Erythroblast (primary cell): ENCODE data around the gene COL7A1.

Source experiments
- DNase-seq, 2 experiments: peaks; one replicate each; lab custom pipeline; 2025; lab: John Stamatoyannopoulos, UW
- GATA1 ChIP-seq: IDR thresholded peaks from 2 replicates; pipeline ENCODE4 v1.6.1; 2011; ENCODE audit warnings: low read depth, mild to moderate bottlenecking, control low read depth, low read length, moderate library complexity
- POLR2A ChIP-seq: IDR thresholded peaks from 2 replicates; pipeline ENCODE4 v1.6.1; 2011; ENCODE audit warnings: mild to moderate bottlenecking, low read length

COL7A1 gene

GRCh38 chr3:48600711-48601621 lies 5.8 kb upstream of the COL7A1 start:
- TF ChIP-seq POLR2A (no peak), GATA1 (no peak)
- no peak for DNase-seq

GRCh38 chr3:48599509-48600285 lies 4.6 kb upstream of the COL7A1 start:
- no peak for DNase-seq
- TF ChIP-seq POLR2A (no peak), GATA1 (no peak)

DNA sequence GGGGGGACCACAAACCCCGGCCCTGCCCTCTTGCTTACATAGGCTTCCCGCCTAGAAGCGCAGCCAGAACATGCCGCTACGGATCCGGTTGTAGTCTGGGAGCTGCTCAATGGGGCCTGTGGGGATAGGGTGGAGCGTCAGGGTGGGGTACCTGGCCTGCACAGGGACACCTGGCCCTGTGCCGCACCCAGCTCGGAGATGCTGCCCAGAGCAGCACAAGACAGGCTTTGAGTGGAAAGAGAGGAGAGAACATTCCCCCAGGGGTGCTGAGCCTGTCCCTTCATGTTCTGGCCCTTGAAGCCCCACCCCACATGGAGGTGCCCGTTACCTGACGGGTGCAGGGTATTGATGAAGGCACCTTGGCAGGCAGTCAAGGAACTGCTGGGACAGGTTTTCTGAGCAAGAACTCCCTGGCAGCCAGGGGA lies 4.0 kb upstream of the COL7A1 start:
- TF ChIP-seq POLR2A: no peak
- no peak for TF ChIP-seq GATA1

DNA sequence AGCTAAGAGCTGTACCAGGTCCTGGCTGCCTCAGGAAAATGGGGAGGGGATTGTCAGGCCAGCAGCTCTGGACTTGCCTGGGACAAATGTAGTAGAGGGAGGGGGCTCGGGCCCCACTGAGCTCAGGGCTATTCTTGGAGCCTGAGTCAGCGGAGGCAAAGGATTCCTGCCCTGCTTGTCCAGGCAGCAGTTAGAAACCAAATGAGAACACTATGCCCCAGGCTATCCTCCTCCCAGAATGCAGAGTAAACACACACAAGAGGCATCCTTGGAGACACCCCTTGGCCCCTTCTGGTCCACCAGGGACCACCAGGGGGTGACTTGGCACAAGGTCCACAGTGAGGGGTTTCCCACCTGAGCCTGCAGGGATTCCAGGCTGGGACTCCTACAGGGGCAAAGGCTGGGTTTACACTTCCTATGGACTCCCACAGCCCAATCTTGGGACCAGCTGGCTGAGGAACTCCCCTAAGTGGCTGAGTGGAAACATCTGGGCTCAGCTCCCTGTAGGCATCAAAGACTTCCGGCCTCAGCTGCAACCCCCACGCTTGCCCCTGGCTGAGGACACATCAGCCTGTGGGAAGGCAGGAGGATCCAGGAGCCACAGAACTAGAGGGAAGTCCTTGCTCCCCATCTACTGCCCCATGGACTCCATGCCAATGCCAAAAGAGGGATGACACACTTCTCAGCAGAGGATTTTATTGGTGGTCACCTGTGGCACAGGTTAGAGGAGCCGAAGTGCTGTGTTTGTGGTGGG lies 3.4 kb upstream of the COL7A1 start:
- TF ChIP-seq POLR2A: no peak
- TF ChIP-seq GATA1: no peak
- DNase-seq: no peak

More for the DNA sequence above, 4.0 kb upstream of the COL7A1 start:
- DNase-seq: no peak

DNA sequence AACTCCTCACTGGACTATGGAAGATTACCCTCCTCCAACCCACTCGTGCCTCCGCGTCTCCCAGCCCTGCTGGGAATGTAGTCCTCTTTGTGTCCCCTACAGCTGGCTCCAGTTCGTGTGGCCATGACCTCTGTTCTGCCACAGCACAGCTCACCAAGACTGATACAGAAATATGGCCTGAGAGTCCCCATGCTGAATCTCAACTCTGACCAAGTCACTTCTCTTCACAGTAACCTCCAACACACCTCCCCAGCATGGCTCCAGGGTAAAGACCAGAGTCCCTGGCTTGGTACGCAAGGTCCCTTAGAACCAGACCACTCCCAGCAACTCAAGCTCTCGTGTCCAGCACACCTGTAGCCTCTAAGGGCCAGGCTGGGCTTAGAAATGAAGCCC lies 2.3 kb upstream of the COL7A1 start:
- TF ChIP-seq POLR2A: peak; percentile 25
- TF ChIP-seq GATA1: no peak

DNA sequence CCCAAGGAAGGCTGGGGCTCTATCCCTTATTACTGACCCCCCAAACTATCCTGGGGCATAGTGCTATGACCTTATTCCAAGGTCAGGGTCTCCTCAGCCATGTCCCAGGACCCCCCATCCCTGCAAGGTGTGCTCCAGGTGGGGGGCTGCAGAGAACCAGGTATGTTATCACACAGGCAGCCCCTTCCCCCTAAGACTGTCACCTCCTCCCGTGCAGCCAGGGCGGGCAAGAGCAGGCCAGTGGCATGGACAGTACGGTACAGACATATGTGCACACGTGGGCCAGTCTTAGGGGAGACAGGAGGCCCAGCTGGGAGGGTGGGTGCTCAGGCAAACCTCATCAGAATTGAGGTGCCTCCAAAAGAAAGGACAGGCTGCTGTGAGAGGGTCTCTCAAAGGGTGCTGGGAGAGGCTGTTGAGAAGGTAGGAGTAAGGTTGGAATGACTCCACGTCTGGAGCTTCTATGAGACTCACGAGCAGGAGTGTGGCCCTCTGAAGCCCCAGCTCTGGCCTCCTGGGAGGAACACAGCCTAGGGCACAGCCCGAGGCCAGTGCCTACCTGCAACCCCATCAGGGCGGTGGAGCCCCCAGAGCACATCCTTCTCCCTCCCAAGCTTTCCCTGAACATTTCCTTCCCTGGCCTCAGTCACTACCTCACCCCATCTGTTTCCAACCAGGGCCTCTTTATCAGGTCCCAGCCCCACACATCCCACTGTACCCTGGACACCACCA lies 1.7 kb upstream of the COL7A1 start:
- TF ChIP-seq GATA1: no peak
- no peak for TF ChIP-seq POLR2A

More for the DNA sequence above, 2.3 kb upstream of the COL7A1 start:
- no peak for DNase-seq

DNA sequence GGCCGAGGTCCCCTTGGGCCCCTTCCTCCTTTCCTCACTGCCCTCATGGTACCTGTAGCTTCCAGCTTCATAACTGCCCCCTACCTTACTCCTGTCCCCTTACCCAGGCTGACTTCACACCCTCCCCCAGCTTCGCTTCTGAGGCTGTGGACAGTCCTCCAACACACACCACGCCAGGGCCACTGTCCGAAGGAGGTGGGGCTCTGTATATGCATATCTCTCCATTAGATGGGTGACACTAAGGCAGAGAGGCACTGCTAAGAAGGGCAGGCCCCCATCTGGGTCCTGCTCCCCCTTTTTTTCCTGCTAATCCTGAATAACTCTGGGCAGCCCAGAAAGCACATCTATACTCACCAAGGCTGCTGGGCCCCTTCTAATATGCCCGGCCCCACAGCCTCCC lies 1.0 kb upstream of the COL7A1 start:
- TF ChIP-seq POLR2A: no peak
- no peak for TF ChIP-seq GATA1
- DNase-seq: no peak

More for the DNA sequence above, 1.7 kb upstream of the COL7A1 start:
- no peak for DNase-seq

- peak; percentile 23 to 58 for DNase-seq
- no peak for TF ChIP-seq GATA1
- TF ChIP-seq POLR2A: no peak
Measured at GRCh38 chr3:48595526-48596121, 495 bp upstream of the COL7A1 start.

DNA sequence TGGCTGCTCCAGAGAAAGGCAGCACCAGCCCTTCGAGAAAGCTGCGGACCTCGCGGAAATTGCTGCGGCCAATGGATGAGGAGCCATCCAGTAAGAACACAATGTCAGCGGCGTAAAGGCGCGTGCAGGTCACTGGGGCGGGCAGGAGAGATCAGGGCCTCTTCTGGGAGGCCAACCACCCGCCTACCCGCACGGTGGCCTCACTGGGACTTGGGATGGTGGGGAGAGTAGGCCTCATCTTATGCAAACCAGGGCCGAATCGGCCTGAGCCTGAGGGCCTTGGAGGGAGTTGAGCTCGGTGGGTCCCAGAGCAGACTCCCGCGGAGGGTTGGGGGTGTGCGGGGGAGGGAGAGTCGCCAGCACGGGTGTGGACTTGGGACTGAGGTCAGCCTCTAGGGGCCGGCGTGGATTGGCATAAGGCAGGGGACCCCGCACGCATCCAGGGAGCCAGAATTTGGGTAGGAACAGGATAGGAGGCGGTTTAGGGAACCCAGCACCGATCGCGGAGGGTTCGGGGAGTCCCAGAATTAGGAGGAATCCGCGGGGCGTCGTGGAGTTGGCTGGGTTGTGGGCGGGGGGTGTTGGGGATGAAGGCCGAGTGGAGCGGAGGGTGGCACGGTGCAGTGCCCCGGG lies 596 bp downstream of the COL7A1 start:
- DNase-seq: no peak
- no peak for TF ChIP-seq GATA1

DNA sequence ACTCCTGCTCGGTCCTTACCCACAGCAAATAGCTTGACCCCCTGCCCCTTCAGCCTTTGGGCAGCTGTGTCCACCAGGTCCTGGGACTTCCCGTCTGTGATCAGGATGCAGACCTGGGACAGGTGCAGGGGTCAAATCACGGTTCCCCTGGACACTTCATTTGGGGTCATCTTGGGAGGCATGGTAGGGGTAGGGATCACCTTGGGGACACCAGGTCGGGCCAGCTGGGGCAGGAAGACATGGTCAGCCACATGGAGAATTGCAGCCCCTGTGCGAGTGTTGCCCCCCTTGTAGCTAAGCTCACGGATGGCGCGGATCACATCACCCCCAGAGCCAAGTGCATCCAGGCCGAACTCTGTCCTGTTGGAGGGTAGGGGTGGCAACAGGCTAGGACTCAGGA lies 1.8 kb downstream of the COL7A1 start:
- TF ChIP-seq POLR2A (no peak), GATA1 (no peak)
- DNase-seq: no peak

GRCh38 chr3:48592519-48593087 lies 2.5 kb downstream of the COL7A1 start:
- no peak for DNase-seq
- TF ChIP-seq GATA1 (no peak), POLR2A (no peak)
